Gastrocnemius medialis (tissue), 4 donors: Measurements from ENCODE around the gene SEMA3C. TPM values are rescaled to one million over a fixed set of nuclear protein-coding genes. Genes with fewer than 3 reads are reported as not detected.
A peak's percentile ranks its signal among the peaks of the same experiment; 100 is the strongest.

Experiments used
- ATAC-seq, 2 donors: fragments of 150-250 bp; one replicate each; pipeline ENCODE4 v1.9.1; 2016
- DNase-seq, 2 donors: peaks; one replicate each; pipeline ENCODE4 v3.0.0-alpha.2; 2019
- H3K27ac ChIP-seq, 4 donors: fragments of 200-600 bp; sonication (generic); 1 replicate in 1 of 4; 2 replicates in 3 of 4; pipeline ENCODE4 v1.5.1; 2016 to 2018; ENCODE audit warnings: mild to moderate bottlenecking in 2 of 4, moderate library complexity in 1 of 4
- H3K27me3 ChIP-seq, 3 donors: fragments of 200-600 bp; sonication (generic) in 2 of 3; 1 replicate in 1 of 3; 2 replicates in 2 of 3; pipeline versions ENCODE4 v1.5.1 to v1.6.0; 2016 to 2019; ENCODE audit warnings: mild to moderate bottlenecking in 1 of 3, moderate library complexity in 1 of 3
- H3K36me3 ChIP-seq, 2 donors: fragments of 200-600 bp; sonication (generic) in 1 of 2; one replicate each; pipeline ENCODE4 v1.5.1; 2017 to 2018
- H3K4me1 ChIP-seq, 2 donors: fragments of 200-600 bp; sonication (generic) in 1 of 2; one replicate each; pipeline ENCODE4 v1.5.1; 2016 to 2017; ENCODE audit warnings: mild to moderate bottlenecking in 2 of 2
- H3K4me3 ChIP-seq, 4 donors: fragments of 200-600 bp; sonication (generic) in 3 of 4; 1 replicate in 1 of 4; 2 replicates in 3 of 4; pipeline ENCODE4 v1.5.1; 2016 to 2019; ENCODE audit warnings: mild to moderate bottlenecking in 2 of 4
- H3K9me3 ChIP-seq, 3 donors: fragments of 200-600 bp; sonication (generic) in 2 of 3; 1 replicate in 1 of 3; 2 replicates in 2 of 3; pipeline ENCODE4 v1.5.1; 2016 to 2019
- CTCF ChIP-seq, 5 experiments: fragments of 450-650 bp in 3 of 5; fragments of 200-600 bp in 2 of 5; sonication (generic) in 2 of 5; IDR thresholded peaks in 4 of 5; conservative IDR thresholded peaks in 1 of 5; 1 replicate in 4 of 5; 2 replicates in 1 of 5; pipeline ENCODE4 v1.5.1; 2016 to 2019; ENCODE audit warnings: antibody characterized with exemption in 5 of 5, mild to moderate bottlenecking in 3 of 5, moderate library complexity in 3 of 5
- POLR2A ChIP-seq, 2 donors: fragments of 450-650 bp; IDR thresholded peaks; one replicate each; pipeline ENCODE4 v1.6.1; 2017; ENCODE audit warnings: antibody characterized with exemption in 2 of 2, mild to moderate bottlenecking in 2 of 2, moderate library complexity in 2 of 2
- in situ Hi-C, 4 donors: fragments of 200-750 bp; cut with MboI; loops; one replicate each; pipeline versions ENCODE4 v1.15.0 to v1.8.0; 2017; ENCODE audit warnings: low sequenced_read_pairs in 4 of 4
- intact Hi-C: fragments of 100-400 bp; cut with DNase I; formaldehyde crosslinking; loops from one replicate; pipeline ENCODE4 v1.15.1; 2023; ENCODE audit warnings: low total_unique reads
- total RNA-seq, 4 donors: library from RNA; depleted of rRNA; stranded (reverse); fragments of >200 nt; gene quantifications; one replicate each; pipeline versions ENCODE4 v1.1.0 to v1.2.3, GENCODE V29; 2016

SEMA3C gene
- total RNA-seq, 4 donors from 2014 or later = 5.4 to 58.5 (median 30.3) TPM

GRCh38 chr7:80859272-80859970, 59.4 kb downstream of the SEMA3C start:
- peak; percentile 6 to 69 for DNase-seq
- Histone ChIP-seq H3K9me3 (no peaks in the 10 kb centered on the region), H3K27me3 (no peaks in the 10 kb centered on the region)

DNA sequence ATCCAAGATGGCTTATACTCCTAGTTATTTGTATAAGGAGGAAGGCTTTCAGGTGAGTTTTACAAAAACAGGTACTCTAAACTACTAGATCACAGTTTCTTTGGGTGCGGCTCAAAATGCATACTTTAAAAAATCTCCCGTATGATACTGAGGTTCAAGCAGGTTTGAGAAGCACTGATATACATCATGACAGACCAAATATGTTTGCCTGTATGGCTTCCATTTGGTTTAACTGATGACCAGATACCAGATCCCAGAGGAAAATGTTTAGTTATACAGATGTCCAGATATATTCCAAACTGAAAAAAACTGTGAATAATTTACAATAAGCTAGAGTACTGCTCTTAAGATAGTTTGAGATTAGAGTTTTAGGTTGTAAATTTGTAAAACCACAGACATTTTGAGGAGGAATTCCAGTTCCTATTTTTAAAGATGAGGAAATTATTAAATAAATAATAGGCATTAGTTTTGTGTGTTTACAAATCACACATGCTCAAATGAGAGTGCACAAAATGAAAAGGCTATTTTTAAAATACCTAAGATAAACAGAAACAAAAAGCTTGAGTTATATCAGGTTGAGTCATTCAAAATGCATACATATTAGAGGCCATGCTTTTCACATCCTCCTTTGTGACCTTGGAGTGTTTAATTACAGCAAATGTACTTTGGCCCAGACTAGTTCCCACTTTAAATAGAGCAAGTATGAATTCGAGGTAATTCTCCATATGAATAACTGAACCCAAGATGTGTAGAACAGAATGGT, 60.5 kb downstream of the SEMA3C start:
- Histone ChIP-seq H3K36me3 (no peaks in the 10 kb centered on the region), H3K27ac (peak overlapping the region; percentile 34 to 73 (median 56)), H3K4me1 (peaks cover 12 to 17% of the 10 kb centered on the region in 2 donors), H3K9me3 (no peaks in the 10 kb centered on the region), H3K27me3 (no peaks in the 10 kb centered on the region), H3K4me3 (no peak overlapping the region)
- DNase-seq (no peak), ATAC-seq (peak; percentile 46 to 84)
- no peak for TF ChIP-seq CTCF (IDR thresholded peaks at IDR 0.05 in 4 of 5, conservative IDR thresholded peaks at IDR 0.05 in 1 of 5)
- TF ChIP-seq POLR2A (IDR thresholded peaks at IDR 0.05) = no peak
- intact Hi-C loops (no loop called here), in situ Hi-C loops (no loop called here)

More at GRCh38 chr7:80859272-80859970, 59.4 kb downstream of the SEMA3C start:
- in situ Hi-C loops = no loop called here
- Histone ChIP-seq H3K4me1 (peaks cover 12 to 17% of the 10 kb centered on the region in 2 donors), H3K27ac (peak overlapping the region; percentile 34 to 73 (median 56)), H3K4me3 (no peak overlapping the region), H3K36me3 (no peaks in the 10 kb centered on the region)
- TF ChIP-seq CTCF (IDR thresholded peaks at IDR 0.05 in 4 of 5, conservative IDR thresholded peaks at IDR 0.05 in 1 of 5) (no peak), POLR2A (IDR thresholded peaks at IDR 0.05) (no peak)
- peak; percentile 83 to 90 for ATAC-seq
- intact Hi-C loops = no loop called here

GRCh38 chr7:80856769-80857168, 62.1 kb downstream of the SEMA3C start:
- H3K27me3 ChIP-seq = no peaks in the 10 kb centered on the region
- no peak for ATAC-seq
- intact Hi-C loops = no loop called here
- no peak for DNase-seq
- no peak overlapping the region for H3K4me3 ChIP-seq
- no peaks in the 10 kb centered on the region for H3K36me3 ChIP-seq
- TF ChIP-seq POLR2A (IDR thresholded peaks at IDR 0.05) (no peak), CTCF (IDR thresholded peaks at IDR 0.05 in 4 of 5, conservative IDR thresholded peaks at IDR 0.05 in 1 of 5) (no peak)
- no peaks in the 10 kb centered on the region for H3K9me3 ChIP-seq
- in situ Hi-C loops = no loop called here
- H3K4me1 ChIP-seq = peaks cover 17% of the 10 kb centered on the region in 2 donors
- H3K27ac ChIP-seq = peak overlapping the region in 1 of 4 donors; percentile 0

DNA sequence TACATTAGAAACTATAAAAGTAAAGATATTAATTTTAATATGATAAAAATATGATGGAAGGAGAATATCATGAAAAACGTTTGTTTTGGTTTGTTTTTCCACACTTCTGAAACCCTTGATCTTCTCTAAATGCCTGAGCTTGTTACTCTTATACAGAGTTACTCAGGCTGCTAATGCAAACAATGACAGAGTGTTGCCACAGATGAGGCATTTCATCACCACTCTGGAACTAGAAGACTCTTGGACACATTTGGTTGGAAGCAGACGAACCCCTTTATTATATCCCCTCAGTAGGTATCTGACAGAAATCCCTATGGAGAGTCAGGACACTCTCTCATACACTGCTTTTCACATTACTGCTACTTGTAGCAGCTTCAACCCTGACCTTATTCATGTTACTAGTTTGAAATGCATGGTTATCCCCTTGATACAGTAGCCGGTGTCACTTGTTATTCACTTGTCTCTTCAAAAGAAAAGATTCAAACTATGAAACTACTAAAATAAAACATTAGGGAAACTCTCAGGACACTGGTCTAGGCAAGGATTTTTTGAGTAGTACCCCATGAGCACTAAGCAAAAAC, 66.9 kb downstream of the SEMA3C start:
- ATAC-seq (peak; percentile 45 to 84), DNase-seq (no peak)
- intact Hi-C loops (no loop called here), in situ Hi-C loops (no loop called here)
- peak overlapping the region in 3 of 4 donors; percentile 16 to 60 (median 41) for H3K27ac ChIP-seq
- H3K36me3 ChIP-seq = no peaks in the 10 kb centered on the region
- H3K4me3 ChIP-seq = no peak overlapping the region
- no peak for TF ChIP-seq CTCF (IDR thresholded peaks at IDR 0.05 in 4 of 5, conservative IDR thresholded peaks at IDR 0.05 in 1 of 5)
- no peak for TF ChIP-seq POLR2A (IDR thresholded peaks at IDR 0.05)
- no peaks in the 10 kb centered on the region for H3K27me3 ChIP-seq
- peaks cover 5 to 10% of the 10 kb centered on the region in 2 donors for H3K4me1 ChIP-seq
- H3K9me3 ChIP-seq = no peaks in the 10 kb centered on the region
